ENCODE measurements around the gene SPECC1. TPM values are rescaled to one million over a fixed set of nuclear protein-coding genes. Genes with fewer than 3 reads are reported as not detected.

The SPECC1 gene
- total RNA-seq, 1 donor from 2014 or later, result 6.0 TPM

DNA sequence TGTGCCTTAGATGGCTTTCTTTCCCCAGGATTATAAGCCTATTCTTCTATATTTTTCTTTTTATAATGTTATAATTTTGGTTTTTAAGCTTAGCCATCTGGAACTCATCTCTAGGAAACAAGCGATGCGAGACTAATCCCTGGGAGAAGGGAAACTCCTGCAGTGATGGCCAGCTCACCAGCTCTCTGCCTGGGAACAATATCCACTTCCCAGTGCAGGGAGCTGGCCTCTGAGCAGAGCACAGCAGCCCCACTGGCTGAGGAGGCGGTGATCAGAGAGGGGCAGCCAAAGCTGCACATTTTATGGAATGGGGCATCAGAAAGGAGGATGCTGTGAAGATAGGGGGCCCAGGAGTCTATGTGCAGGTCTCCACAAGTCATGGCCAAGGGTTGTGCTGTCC lies 274.9 kb downstream of the SPECC1 start:
- Mint-ChIP-seq H3K27me3 (no peaks in the 10 kb centered on the region), H3K4me3 (no peak overlapping the region), H3K9me3 (no peaks in the 10 kb centered on the region), H3K36me3 (ENCODE audit: low read depth) (no peaks in the 10 kb centered on the region), H3K27ac (no peak overlapping the region), H3K4me1 (peaks cover 29% of the 10 kb centered on the region)
- DNase-seq, result no peak
- intact Hi-C loops (cut with micrococcal nuclease), result loop anchor here (5.0 kb wide), 1 partner anchor 37 kb away; no protein-coding TSS in a partner anchor

DNA sequence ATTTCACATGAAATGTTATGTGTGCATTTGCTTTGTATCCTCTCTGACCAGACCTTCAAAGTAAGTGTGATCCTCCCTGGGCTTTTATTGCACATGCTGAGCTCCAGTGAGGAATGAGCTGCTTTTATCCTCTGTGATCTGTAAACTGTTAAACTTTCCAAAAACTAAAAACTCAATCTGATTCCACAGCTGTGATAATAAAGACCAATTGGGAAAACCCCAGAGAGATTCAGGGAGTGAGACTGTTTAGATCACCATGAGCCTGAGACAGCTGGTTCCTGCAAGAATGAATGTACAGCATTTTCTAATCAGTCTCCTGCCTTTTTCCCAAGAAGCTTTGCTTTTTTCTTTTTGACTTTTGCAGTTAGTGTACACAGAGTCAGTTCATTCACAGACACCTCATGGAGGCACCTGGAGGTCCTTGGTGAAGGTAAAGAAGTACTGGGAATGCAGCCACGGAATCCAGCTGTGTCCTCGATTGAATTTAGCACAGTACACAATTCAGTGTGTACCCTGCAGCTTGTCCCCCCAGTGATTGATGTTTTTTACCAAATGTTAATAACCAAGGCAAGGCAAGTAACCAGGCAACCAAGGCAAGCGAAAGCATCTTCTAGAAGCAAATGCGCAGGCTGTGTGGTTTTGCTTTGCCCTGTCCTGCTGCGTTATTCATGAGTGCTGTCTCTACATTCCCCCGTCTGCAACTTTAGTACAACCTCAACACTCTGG lies 275.6 kb downstream of the SPECC1 start:
- H3K27me3 Mint-ChIP-seq, result no peaks in the 10 kb centered on the region
- H3K4me1 Mint-ChIP-seq, result peaks cover 27% of the 10 kb centered on the region
- no peak overlapping the region for H3K4me3 Mint-ChIP-seq
- no peak for DNase-seq
- no peaks in the 10 kb centered on the region for H3K36me3 Mint-ChIP-seq (ENCODE audit: low read depth)
- intact Hi-C loops (cut with micrococcal nuclease), result loop anchor here (5.0 kb wide), 1 partner anchor 37 kb away; no protein-coding TSS in a partner anchor
- H3K9me3 Mint-ChIP-seq, result no peaks in the 10 kb centered on the region
- H3K27ac Mint-ChIP-seq, result no peak overlapping the region

DNA sequence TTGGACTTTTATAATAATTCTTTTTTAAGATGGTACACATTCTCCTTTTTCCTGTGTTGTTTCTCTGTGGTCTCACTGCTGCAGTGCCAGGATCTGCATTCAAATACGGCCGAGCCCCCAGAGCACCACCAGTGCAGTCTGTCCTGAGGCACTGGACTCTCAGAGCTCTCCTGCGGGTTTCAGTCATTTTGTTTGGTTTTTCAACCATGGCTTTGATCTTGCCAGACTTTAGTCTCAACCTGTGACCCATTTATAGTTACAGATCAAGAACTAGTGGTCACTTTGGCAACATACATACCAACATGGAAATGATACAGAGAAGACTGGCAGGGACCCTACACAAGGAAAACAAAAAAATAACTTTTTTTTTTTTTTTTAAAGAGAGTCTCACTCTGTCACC lies 280.8 kb downstream of the SPECC1 start:
- Mint-ChIP-seq H3K27me3 (no peaks in the 10 kb centered on the region), H3K27ac (no peak overlapping the region), H3K4me3 (no peak overlapping the region), H3K36me3 (ENCODE audit: low read depth) (no peaks in the 10 kb centered on the region), H3K9me3 (no peaks in the 10 kb centered on the region), H3K4me1 (peaks cover 2% of the 10 kb centered on the region)
- DNase-seq, result no peak
- intact Hi-C loops (cut with micrococcal nuclease), result no loop called here

DNA sequence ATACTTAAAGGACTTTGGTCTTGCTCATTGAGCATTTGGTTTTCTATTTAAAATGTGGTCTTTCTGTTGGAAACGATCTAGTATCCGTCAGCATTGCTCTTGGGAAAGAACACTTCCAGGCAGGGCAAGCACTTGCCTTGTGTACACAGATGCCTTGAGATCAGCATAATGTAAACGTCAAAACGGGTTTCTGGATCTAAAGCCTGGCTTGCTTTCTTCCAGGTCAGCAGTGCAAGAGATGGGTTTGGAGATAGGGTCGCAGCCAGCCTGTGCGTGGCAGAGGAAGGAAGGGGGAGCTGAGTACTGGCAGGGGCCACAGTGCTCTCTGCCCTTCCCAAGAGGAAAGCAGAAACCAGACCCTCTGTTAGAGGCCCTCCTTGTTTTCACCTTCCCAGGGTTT lies 282.7 kb downstream of the SPECC1 start:
- H3K9me3 Mint-ChIP-seq, result no peaks in the 10 kb centered on the region
- no peak overlapping the region for H3K27ac Mint-ChIP-seq
- intact Hi-C loops (cut with micrococcal nuclease), result no loop called here
- peaks cover 2% of the 10 kb centered on the region for H3K4me1 Mint-ChIP-seq
- DNase-seq, result no peak
- no peak overlapping the region for H3K4me3 Mint-ChIP-seq
- H3K27me3 Mint-ChIP-seq, result no peaks in the 10 kb centered on the region
- H3K36me3 Mint-ChIP-seq (ENCODE audit: low read depth), result no peaks in the 10 kb centered on the region

DNA sequence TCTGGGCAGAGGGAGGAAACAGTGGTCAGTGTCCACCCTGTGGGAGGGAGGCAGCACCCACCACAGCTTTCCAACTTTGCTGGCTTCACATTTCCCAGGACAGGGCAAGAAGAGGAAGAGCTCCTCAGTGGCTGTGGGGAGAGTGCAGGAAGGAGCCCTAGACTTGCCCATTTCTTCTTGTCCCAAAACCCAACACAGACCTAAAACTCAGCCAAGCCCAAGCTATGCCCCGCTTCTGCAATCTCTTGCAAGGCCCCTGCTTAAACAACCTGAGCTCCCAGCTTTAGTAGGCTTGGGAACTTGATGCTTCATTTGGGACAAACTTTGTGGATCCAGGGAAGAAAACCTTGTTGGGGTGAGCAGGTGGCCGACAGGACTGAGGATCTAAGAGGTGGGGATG lies 284.3 kb downstream of the SPECC1 start:
- H3K27me3 Mint-ChIP-seq, result no peaks in the 10 kb centered on the region
- no peak for DNase-seq
- intact Hi-C loops (cut with micrococcal nuclease), result no loop called here
- H3K4me3 Mint-ChIP-seq, result no peak overlapping the region
- no peaks in the 10 kb centered on the region for H3K36me3 Mint-ChIP-seq (ENCODE audit: low read depth)
- H3K9me3 Mint-ChIP-seq, result no peaks in the 10 kb centered on the region
- H3K27ac Mint-ChIP-seq, result no peak overlapping the region
- H3K4me1 Mint-ChIP-seq, result no peaks in the 10 kb centered on the region

DNA sequence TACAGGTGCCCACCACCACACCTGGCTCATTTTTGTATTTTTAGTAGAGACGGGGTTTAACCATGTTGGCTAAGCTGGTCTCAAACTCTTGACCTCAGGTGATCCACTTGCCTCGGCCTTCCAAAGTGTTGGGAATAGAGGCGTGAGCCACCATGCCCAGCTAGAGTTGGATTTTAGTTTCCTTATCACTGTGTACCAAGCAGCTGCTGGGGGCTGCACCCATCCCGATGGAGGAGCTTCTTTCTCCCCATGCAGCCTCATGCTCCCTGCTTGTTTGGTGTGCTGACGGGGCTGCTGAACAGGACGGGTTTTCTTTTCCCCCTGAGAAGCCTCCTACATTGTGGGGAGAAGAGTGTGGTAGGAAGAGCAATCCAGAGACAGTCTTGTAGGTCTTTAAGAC lies 285.0 kb downstream of the SPECC1 start:
- H3K4me1 Mint-ChIP-seq, result no peaks in the 10 kb centered on the region

DNA sequence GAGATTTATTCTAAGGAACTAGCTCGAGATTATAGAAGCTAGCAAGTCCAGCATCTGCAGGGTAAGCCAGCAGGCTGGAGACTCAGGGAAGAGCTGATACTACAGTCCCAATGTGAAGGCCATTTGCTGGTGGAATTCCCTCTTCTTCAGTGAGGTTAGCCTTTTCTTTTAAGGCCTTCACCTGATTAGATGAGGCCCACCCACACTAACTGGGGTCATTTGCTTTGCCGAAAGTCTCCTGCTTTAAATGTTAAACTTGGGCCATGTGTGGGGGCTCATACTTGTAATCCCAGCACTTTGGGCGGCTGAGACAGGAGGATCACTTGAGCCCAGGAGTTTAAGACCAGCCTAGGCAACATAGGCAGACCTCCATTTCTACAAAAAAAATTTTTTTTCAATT lies 289.9 kb downstream of the SPECC1 start:
- Mint-ChIP-seq H3K27ac (no peak overlapping the region), H3K36me3 (ENCODE audit: low read depth) (no peaks in the 10 kb centered on the region), H3K27me3 (no peaks in the 10 kb centered on the region), H3K4me3 (no peak overlapping the region), H3K4me1 (no peaks in the 10 kb centered on the region), H3K9me3 (no peaks in the 10 kb centered on the region)
- no peak for DNase-seq
- intact Hi-C loops (cut with micrococcal nuclease), result no loop called here

More for the DNA sequence above, 285.0 kb downstream of the SPECC1 start:
- H3K36me3 Mint-ChIP-seq (ENCODE audit: low read depth), result no peaks in the 10 kb centered on the region
- no peaks in the 10 kb centered on the region for H3K9me3 Mint-ChIP-seq
- intact Hi-C loops (cut with micrococcal nuclease), result no loop called here
- no peaks in the 10 kb centered on the region for H3K27me3 Mint-ChIP-seq
- H3K27ac Mint-ChIP-seq, result no peak overlapping the region
- H3K4me3 Mint-ChIP-seq, result no peak overlapping the region
- DNase-seq, result no peak

DNA sequence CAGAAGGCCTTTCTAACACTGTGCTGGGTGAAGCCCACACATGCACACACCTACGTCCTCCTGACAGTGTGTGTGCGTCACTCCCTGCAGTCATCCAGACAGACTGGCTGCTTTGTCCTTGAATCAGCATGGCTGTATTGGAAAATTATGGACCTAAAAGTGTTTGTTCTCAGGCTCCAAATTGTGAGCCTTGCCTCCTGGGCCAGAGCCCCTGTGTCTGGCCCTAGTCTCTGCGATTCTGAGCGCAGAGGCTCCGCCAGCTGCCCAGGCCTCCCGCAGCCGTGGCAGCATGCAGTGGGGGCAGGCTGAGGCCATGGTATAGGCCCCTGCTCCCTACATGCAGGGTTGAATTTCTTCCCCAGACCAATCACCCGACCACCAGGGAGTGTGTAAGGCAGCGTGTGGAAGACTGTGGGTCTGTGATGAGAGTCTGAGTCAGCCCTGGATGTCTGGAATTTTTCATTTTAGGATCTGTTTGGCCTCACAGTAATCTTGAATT lies 291.3 kb downstream of the SPECC1 start:
- Mint-ChIP-seq H3K4me1 (no peaks in the 10 kb centered on the region), H3K27ac (no peak overlapping the region), H3K27me3 (no peaks in the 10 kb centered on the region), H3K4me3 (no peak overlapping the region), H3K9me3 (peaks cover 5% of the 10 kb centered on the region), H3K36me3 (ENCODE audit: low read depth) (no peaks in the 10 kb centered on the region)
- no peak for DNase-seq
- intact Hi-C loops (cut with micrococcal nuclease), result no loop called here

DNA sequence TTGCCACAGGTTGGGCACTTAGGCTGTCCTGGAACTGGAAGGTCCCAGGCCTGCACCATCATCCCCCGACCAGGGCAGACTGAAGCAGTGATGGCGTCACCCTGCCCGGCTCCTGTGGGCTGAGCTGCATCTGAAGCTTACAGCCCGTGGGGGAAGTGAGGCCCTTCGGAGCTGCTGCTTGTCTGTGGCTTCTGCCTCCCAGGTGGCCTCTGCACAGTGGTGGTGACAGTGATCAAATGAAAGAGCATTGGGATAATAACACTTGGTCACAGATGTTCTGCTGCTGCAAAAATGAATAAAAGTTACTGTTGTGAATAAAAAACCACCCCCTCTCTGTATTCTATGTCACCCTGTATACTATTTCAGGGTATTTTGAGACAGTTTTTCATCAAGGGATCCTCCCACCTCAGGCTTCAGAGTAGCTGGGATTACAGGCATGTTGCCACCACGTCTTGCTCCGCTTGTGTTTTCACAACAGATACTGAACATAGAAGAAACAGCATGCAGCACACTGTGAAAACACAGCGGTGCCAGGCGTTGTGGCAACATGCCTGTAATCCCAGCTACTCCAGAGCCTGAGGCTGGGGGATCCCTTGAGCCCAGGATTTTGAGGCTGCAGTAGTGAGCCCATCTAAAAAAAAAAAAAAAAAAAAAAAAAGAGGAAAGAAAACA lies 293.2 kb downstream of the SPECC1 start:
- Mint-ChIP-seq H3K4me1 (no peaks in the 10 kb centered on the region), H3K4me3 (no peak overlapping the region), H3K9me3 (peaks cover 10% of the 10 kb centered on the region), H3K27ac (no peak overlapping the region), H3K27me3 (no peaks in the 10 kb centered on the region), H3K36me3 (ENCODE audit: low read depth) (peaks cover 3% of the 10 kb centered on the region)
- DNase-seq, result no peak
- intact Hi-C loops (cut with micrococcal nuclease), result no loop called here

DNA sequence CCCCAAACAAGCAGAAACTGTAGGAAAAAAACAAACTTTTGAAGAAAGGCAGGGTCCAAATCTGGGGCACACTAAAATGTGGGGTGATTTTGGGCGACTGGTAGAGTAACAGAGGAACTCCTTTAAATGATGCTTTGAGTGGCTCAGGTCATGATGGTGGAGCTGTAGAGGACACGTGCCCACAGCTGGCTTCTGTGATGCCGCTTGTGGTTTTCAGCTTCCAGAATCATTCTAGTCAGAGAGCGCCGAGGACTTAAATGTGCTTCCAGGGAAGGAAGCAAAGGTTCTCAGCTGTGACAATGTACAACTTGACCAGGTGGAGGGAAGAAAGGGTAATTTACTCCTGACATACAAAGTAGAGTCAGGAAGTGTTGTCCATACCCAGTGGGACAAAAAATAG lies 295.8 kb downstream of the SPECC1 start:
- H3K27ac Mint-ChIP-seq, result no peak overlapping the region
- intact Hi-C loops (cut with micrococcal nuclease), result no loop called here

DNA sequence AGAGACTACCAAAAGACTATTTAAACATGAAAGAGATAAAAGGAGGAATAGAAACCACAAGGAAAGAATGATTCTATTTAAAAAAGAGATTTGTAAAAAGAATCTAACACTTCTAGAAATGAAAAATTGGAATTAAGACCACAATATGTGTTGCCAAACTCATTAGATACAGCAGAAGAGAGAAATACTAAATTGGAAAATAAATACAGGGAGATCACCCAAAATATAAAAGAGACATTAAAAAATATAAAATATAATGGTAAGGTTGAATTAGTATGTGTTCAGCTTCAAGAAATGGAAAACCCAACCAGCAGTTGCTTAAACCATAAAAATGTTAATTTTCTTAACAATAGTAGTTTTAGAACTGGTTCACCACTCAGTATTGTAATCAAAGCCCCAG lies 297.8 kb downstream of the SPECC1 start:
- Mint-ChIP-seq H3K36me3 (ENCODE audit: low read depth) (peaks cover 5% of the 10 kb centered on the region), H3K4me3 (no peak overlapping the region), H3K27me3 (no peaks in the 10 kb centered on the region), H3K9me3 (peaks cover 13% of the 10 kb centered on the region), H3K27ac (no peak overlapping the region), H3K4me1 (no peaks in the 10 kb centered on the region)
- intact Hi-C loops (cut with micrococcal nuclease), result no loop called here
- DNase-seq, result no peak

More for the DNA sequence above, 295.8 kb downstream of the SPECC1 start:
- Mint-ChIP-seq H3K36me3 (ENCODE audit: low read depth) (peaks cover 5% of the 10 kb centered on the region), H3K9me3 (peaks cover 13% of the 10 kb centered on the region), H3K4me1 (no peaks in the 10 kb centered on the region), H3K4me3 (no peak overlapping the region), H3K27me3 (no peaks in the 10 kb centered on the region)
- DNase-seq, result no peak

DNA sequence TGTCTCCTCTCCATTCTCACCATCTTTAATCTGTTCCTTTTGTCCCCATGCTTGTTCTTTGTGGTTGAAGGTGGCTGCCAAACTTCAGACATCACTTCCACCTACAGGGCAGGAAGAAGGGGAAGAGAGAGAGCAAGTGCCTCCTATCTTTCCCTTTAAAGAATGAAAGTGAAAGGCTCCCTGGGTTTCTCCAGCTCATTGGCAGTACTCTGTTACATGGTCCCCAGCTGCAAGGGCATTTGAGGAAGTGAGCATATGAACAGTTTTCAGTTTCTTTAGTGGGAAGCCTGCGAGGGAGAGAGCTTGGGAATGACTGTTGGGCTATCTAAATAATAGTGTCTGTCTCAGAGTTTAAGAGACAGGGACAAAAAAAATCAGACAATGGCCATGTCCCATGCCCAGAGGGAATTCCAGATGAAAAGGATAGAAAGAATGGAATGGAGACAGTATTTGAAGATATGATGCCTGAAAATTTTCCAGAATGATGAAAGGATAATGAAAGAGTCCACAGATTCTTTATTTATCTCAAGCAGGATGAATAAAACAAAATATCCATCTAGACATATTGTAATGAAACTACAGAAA lies 298.3 kb downstream of the SPECC1 start:
- H3K4me3 Mint-ChIP-seq, result no peak overlapping the region
- H3K36me3 Mint-ChIP-seq (ENCODE audit: low read depth), result peaks cover 5% of the 10 kb centered on the region
- no peak overlapping the region for H3K27ac Mint-ChIP-seq
- H3K9me3 Mint-ChIP-seq, result peaks cover 13% of the 10 kb centered on the region
- no peaks in the 10 kb centered on the region for H3K27me3 Mint-ChIP-seq
- intact Hi-C loops (cut with micrococcal nuclease), result no loop called here
- no peaks in the 10 kb centered on the region for H3K4me1 Mint-ChIP-seq
- no peak for DNase-seq

DNA sequence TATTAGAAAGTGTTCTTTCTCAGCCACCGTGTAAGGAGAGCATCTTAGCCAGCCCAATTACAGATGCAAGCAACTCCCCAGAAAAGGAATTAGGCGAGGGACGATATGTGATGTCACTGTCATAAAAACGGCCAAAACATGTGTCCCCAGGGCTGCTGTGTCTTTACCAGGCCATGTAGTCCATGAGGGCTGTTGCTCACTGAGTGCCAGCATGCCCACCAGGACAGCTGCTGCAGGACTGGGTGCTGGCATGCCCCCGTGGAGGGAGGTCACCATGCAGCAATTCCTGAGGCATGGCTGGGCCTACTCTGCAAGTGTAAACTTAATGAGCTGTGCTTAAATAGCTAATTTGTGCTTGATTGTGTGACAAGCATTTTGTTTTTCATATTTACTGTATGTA lies 301.3 kb downstream of the SPECC1 start:
- Mint-ChIP-seq H3K9me3 (peaks cover 8% of the 10 kb centered on the region), H3K27ac (no peak overlapping the region), H3K4me1 (no peaks in the 10 kb centered on the region), H3K36me3 (ENCODE audit: low read depth) (peaks cover 5% of the 10 kb centered on the region), H3K27me3 (no peaks in the 10 kb centered on the region), H3K4me3 (no peak overlapping the region)
- no peak for DNase-seq
- intact Hi-C loops (cut with micrococcal nuclease), result no loop called here

DNA sequence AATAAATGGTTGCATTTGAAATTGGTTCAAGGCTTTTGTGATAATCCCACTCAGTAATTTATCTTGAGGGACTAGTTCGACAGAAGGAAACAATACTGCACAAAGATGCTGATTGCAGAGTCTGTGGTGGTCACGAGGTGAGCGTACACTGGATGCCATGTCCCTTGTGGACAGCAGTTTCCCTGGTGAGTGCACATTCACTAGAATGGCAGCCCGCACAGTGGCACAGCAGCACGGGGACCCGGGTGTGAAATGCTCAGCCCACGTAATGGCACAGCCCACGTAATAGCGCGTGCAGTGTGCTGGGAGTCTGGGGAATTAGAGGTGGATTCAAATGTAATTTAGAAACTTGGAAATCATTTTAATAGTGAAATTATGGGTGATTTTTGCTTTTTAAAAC lies 304.1 kb downstream of the SPECC1 start:
- no peak overlapping the region for H3K4me3 Mint-ChIP-seq
- peaks cover 3% of the 10 kb centered on the region for H3K9me3 Mint-ChIP-seq
- no peaks in the 10 kb centered on the region for H3K27me3 Mint-ChIP-seq
- intact Hi-C loops (cut with micrococcal nuclease), result no loop called here
- no peaks in the 10 kb centered on the region for H3K4me1 Mint-ChIP-seq
- DNase-seq, result no peak
- no peak overlapping the region for H3K27ac Mint-ChIP-seq
- peaks cover 2% of the 10 kb centered on the region for H3K36me3 Mint-ChIP-seq (ENCODE audit: low read depth)
